ENCODE data around the gene GALNS. TPM values are rescaled to one million over a fixed set of nuclear protein-coding genes. Genes with fewer than 3 reads are reported as not detected.

The GALNS gene
- total and polyA plus RNA-seq, 2 of the 13 experiments (the other 11 are each of a cell fraction or from before 2014, with no cell fraction given) = 9.2 to 9.8 TPM

GRCh38 chr16:88810912-88811768 lies 45.6 kb downstream of the GALNS start (continued):
- TF ChIP-seq CHD2 (IDR thresholded peaks at IDR 0.05; ENCODE audit: low read depth, low read length) (no peak; the same call in 1 of the 2 replicates), CSRNP1 (CRISPR knock-in tag; IDR thresholded peaks at IDR 0.05) (peak; percentile 91), ZNF652 (CRISPR knock-in tag; IDR thresholded peaks at IDR 0.05; ENCODE audit: borderline replicate concordance, low read depth) (no peak), ZFP36L2 (CRISPR knock-in tag; IDR thresholded peaks at IDR 0.05) (0 out of 2 replicates have a peak, but pooled peaks have one; percentile 24), ZBTB10 (CRISPR knock-in tag; IDR thresholded peaks at IDR 0.05; ENCODE audit: borderline replicate concordance) (peak; percentile 69; the same call in 1 of the 2 replicates), ZNF235 (CRISPR knock-in tag; IDR thresholded peaks at IDR 0.05; ENCODE audit: borderline replicate concordance) (no peak), ZSCAN22 (CRISPR knock-in tag; IDR thresholded peaks at IDR 0.05) (peak; percentile 69; the same call in 1 of the 2 replicates), ZNF598 (CRISPR knock-in tag; IDR thresholded peaks at IDR 0.05; ENCODE audit: borderline replicate concordance) (no peak), ZNF276 (CRISPR knock-in tag; IDR thresholded peaks at IDR 0.05; ENCODE audit: low read depth) (0 out of 2 replicates have a peak, but pooled peaks have one; percentile 10), MED1 (CRISPR knock-in tag; IDR thresholded peaks at IDR 0.05) (no peak; the same call in none of the 2 replicates)
